Activated naive CD4-positive, alpha-beta T cell treated with anti-CD3 and anti-CD28 coated beads, Interleukin-2, amount 50 U/mL, for 72 hours (primary cell): ENCODE data around the gene METAP1. TPM values are rescaled to one million over a fixed set of nuclear protein-coding genes. Genes with fewer than 3 reads are reported as not detected.
A peak's percentile ranks its signal among the peaks of the same experiment; 100 is the strongest.
"Not testable (repeated sequence)": the region's sequence is repeated elsewhere in the genome, so short reads cannot be mapped to it uniquely, and the experiment has no call there.

Experiments
- ATAC-seq, 2 donors: fragments of 150-1000 bp; cut with Tn5 transposase; 2 replicates each; pipeline ENCODE4 v1.10.0; 2021; ENCODE audit warnings: mild to moderate bottlenecking in 2 of 2, moderate library complexity in 2 of 2
- DNase-seq, 2 donors: peaks; one replicate each; pipeline ENCODE4 v3.0.0; 2021 to 2022; ENCODE audit warnings: low spot score in 2 of 2
- H3K27ac Mint-ChIP-seq, 2 donors: one replicate each; pipeline ENCODE4 v1.8.0; 2022; ENCODE audit warnings: mild to moderate bottlenecking in 2 of 2, mixed read lengths in 2 of 2
- H3K36me3 Mint-ChIP-seq, 2 donors: one replicate each; pipeline ENCODE4 v1.8.0; 2022; ENCODE audit warnings: mixed read lengths in 2 of 2
- H3K9me3 Mint-ChIP-seq, 2 donors: one replicate each; pipeline ENCODE4 v1.8.0; 2022; ENCODE audit warnings: mixed read lengths in 2 of 2
- total RNA-seq, 2 donors: library from RNA; stranded (reverse); gene quantifications; one replicate each; pipeline ENCODE4 v1.2.3, GENCODE V29; 2022

The METAP1 gene
- total RNA-seq, 2 donors from 2014 or later: 71.6 to 80.1 TPM

- no peak for ATAC-seq
- Mint-ChIP-seq H3K27ac (no peak overlapping the region), H3K36me3 (peaks cover 5 to 18% of the 10 kb centered on the region in 2 donors), H3K9me3 (no peaks in the 10 kb centered on the region)
- no peak for DNase-seq
Measured at GRCh38 chr4:99027304-99027703, 31.8 kb downstream of the METAP1 start.

- Mint-ChIP-seq H3K9me3 (no peaks in the 10 kb centered on the region), H3K36me3 (peaks cover 5 to 18% of the 10 kb centered on the region in 2 donors), H3K27ac (no peak overlapping the region)
- no peak for DNase-seq
- ATAC-seq: peak; percentile 58 to 66
Measured at GRCh38 chr4:99028187-99028586, 32.7 kb downstream of the METAP1 start.

DNA sequence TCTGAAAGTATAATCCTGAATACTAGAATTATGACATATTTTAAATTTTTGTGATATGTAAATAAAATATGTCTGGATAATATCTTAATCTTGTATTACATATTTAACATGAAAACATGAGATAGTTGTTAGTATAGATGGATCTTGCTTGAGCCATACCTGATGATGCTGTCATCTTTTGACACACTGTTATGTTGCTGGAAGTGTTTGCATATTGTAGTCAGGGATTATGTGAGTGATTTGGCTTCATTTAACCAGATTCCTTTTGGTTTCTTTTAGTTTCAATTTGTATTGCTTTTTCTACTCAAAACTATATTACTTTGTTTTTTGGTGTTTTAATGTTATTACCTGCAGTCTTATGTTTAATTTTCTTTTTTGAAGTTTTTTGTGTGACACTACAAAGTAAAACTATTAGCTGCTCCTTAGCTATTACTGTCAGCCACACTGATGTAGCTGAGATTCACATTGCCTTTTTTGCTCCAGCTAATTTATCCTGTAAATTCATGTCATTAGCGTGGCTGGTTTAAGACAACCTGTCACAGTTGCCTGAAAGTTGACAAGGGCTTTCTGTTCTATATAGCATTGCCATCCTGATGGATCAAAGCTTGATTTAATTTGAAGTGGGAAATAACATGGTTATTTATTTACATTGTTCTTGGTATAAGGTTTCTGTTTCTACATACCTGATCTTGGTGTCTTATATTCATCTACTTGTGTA is 33.7 kb downstream of the METAP1 start:
- Mint-ChIP-seq H3K9me3 (peaks cover 0 to 4% of the 10 kb centered on the region in 2 donors), H3K36me3 (peaks cover 13 to 25% of the 10 kb centered on the region in 2 donors), H3K27ac (no peak overlapping the region)
- ATAC-seq (peak in 1 of 2 donors; percentile 62), DNase-seq (no peak)

GRCh38 chr4:99029852-99030251 is 34.3 kb downstream of the METAP1 start:
- Mint-ChIP-seq H3K36me3 (peaks cover 17 to 29% of the 10 kb centered on the region in 2 donors), H3K27ac (no peak overlapping the region), H3K9me3 (peaks cover 0 to 5% of the 10 kb centered on the region in 2 donors)
- ATAC-seq: no peak
- no peak for DNase-seq

GRCh38 chr4:99033956-99034355 is 38.4 kb downstream of the METAP1 start:
- H3K36me3 Mint-ChIP-seq: peaks cover 17 to 62% of the 10 kb centered on the region in 2 donors
- H3K27ac Mint-ChIP-seq: peak overlapping the region in 1 of 2 donors; percentile 6
- ATAC-seq: no peak
- DNase-seq: no peak
- peaks cover 0 to 15% of the 10 kb centered on the region in 2 donors for H3K9me3 Mint-ChIP-seq

- ATAC-seq: no peak
- H3K27ac Mint-ChIP-seq: no peak overlapping the region
- no peak for DNase-seq
- peaks cover 13 to 65% of the 10 kb centered on the region in 2 donors for H3K36me3 Mint-ChIP-seq
- H3K9me3 Mint-ChIP-seq: peaks cover 0 to 15% of the 10 kb centered on the region in 2 donors
Measured at GRCh38 chr4:99038213-99038612, 42.7 kb downstream of the METAP1 start.

- Mint-ChIP-seq H3K9me3 (peaks cover 0 to under 1% of the 10 kb centered on the region in 2 donors), H3K36me3 (peaks cover 15 to 42% of the 10 kb centered on the region in 2 donors), H3K27ac (peak overlapping the region; percentile 69 to 85)
- DNase-seq (no peak), ATAC-seq (no peak)
Measured at GRCh38 chr4:99043346-99043745, 47.8 kb downstream of the METAP1 start.

DNA sequence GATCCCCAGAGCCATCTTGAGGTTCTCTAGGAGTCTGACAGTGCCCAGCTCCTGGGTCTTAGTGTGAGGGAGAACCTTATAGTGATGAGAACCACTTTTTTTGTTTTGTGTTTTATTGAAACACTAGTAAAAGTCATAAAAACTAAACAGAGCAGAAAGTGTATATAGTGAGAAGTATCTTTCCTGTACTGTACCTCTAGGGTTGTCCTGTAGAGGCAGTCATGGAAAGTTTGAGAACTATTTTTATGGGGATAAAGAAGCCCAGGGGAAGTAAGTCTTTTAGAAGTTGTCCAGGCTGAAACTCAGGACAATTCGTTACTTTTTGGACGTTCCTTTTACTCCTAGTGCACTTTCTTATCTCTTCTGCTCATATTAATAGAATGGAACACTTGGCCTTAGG is 52.2 kb downstream of the METAP1 start:
- Mint-ChIP-seq H3K36me3 (peaks cover 15 to 44% of the 10 kb centered on the region in 2 donors), H3K27ac (peak overlapping the region; percentile 26 to 79)

GRCh38 chr4:99052902-99053301 is 57.4 kb downstream of the METAP1 start:
- ATAC-seq (peak; percentile 74 to 88), DNase-seq (no peak)
- H3K27ac Mint-ChIP-seq: peak overlapping the region; percentile 65 to 85

More for the DNA sequence above, 52.2 kb downstream of the METAP1 start:
- H3K9me3 Mint-ChIP-seq: no peaks in the 10 kb centered on the region
- ATAC-seq (no peak), DNase-seq (no peak)

DNA sequence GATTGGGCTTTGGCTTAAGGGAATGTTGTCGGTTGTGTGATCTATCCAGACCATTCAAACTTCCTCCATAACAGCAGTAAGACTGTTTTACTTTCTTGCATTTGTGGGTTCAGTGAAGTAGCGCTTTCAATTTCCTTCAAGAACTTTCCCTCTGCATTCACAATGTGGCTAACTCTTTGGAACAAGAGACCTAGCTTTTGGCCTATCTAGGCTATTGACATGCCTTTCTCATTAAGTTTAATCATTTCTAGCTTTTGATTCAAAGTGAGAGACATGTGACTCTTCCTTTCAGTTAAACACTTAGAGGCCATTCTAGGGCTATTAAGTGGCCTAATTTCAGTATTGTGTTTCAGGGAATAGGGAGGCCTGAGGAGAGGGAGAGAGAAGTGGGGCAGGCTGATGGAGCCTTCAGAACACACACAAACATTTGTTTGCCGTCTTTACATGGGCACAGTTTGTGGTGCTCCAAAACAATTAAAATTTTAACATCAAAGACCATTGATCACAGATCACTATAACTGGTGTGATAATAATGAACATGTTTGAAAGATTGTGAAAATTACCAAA is 59.0 kb downstream of the METAP1 start:
- DNase-seq (no peak), ATAC-seq (peak; percentile 40 to 42)
- Mint-ChIP-seq H3K9me3 (no peaks in the 10 kb centered on the region), H3K36me3 (peaks cover 0 to 33% of the 10 kb centered on the region in 2 donors), H3K27ac (peak overlapping the region; percentile 15 to 91)

More at GRCh38 chr4:99052902-99053301, 57.4 kb downstream of the METAP1 start:
- Mint-ChIP-seq H3K9me3 (no peaks in the 10 kb centered on the region), H3K36me3 (peaks cover 0 to 40% of the 10 kb centered on the region in 2 donors)

GRCh38 chr4:99058228-99058627 is 62.7 kb downstream of the METAP1 start:
- peak overlapping the region in 1 of 2 donors; percentile 24 for H3K27ac Mint-ChIP-seq
- DNase-seq (no peak), ATAC-seq (no peak)
- H3K36me3 Mint-ChIP-seq: peaks cover 4 to 13% of the 10 kb centered on the region in 2 donors
- H3K9me3 Mint-ChIP-seq: no peaks in the 10 kb centered on the region

DNA sequence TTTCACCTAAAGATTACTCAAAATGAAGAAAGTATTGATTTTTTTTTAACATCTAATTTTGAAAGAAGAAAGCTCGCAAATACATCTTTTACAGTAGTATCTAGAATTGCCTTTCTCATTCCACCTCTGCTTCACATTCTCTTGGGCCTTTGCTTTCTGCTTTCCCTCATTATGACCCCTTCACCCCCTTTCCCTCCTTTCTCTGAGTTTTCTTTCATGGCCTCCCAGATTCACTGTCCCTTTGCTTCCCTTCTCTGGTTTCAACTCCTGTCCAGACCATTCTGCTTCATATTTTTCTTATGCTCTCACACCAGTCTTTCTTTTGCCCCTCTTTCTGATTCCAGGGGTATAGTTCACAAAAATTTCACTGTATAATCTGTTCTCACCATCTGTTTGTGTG is 64.0 kb downstream of the METAP1 start:
- H3K36me3 Mint-ChIP-seq: peaks cover 4 to 8% of the 10 kb centered on the region in 2 donors

DNA sequence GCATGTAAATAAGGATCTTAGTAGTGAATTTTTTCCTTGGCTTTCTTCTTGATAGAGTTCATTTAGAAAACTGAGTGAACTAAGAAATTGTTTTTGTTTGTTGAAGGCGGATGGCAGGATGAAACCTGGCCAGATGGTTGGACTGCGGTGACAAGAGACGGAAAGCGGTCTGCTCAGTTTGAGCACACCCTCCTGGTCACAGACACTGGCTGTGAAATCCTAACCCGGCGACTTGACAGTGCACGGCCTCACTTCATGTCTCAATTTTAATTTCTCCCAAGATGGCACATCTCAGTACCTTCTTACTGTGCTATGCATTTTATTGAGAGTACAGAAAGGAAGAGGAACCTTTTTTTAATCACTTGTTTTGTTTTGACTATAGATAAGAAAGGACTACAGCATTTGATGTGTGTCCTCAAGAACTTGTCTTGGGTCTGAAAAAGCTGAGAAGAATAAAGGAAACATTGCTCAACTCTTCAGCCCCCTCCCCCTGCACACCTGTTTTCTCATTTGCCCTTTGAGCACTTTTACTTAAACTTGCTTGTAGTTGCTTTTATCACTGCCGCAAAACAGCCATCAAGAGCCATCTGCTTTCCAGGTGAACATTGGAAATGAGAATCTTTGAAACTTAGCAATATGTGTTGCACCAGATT is 65.7 kb downstream of the METAP1 start:
- peak in 1 of 2 donors; percentile 46 for ATAC-seq
- DNase-seq: no peak
- Mint-ChIP-seq H3K27ac (peak overlapping the region in 1 of 2 donors; percentile 3), H3K9me3 (no peaks in the 10 kb centered on the region), H3K36me3 (peaks cover 4 to 17% of the 10 kb centered on the region in 2 donors)

More for the DNA sequence above, 64.0 kb downstream of the METAP1 start:
- DNase-seq (no peak), ATAC-seq (no peak)
- H3K27ac Mint-ChIP-seq: peak overlapping the region in 1 of 2 donors; percentile 18
- H3K9me3 Mint-ChIP-seq: no peaks in the 10 kb centered on the region

DNA sequence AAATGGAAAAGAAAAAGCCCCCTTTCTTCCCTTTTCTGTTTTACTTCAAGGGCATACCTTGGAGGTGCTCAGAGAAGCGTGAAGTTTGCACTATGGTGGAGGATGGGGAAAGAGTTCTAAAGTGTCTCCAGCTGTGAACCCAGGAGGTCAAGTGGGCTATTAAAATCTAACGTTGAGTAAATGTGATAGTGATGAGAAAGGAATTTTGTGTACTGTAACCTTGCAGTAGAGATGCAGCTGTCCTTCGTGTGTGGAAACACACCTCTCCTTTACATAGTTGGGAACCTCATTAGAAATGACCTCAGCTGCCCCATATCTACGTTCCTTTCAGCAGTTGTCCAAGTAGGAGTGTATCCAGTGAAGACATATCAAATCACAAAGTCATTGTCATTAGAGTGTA is 66.6 kb downstream of the METAP1 start:
- DNase-seq (no peak), ATAC-seq (no peak)
- Mint-ChIP-seq H3K27ac (no peak overlapping the region), H3K9me3 (no peaks in the 10 kb centered on the region), H3K36me3 (peaks cover 4 to 20% of the 10 kb centered on the region in 2 donors)

DNA sequence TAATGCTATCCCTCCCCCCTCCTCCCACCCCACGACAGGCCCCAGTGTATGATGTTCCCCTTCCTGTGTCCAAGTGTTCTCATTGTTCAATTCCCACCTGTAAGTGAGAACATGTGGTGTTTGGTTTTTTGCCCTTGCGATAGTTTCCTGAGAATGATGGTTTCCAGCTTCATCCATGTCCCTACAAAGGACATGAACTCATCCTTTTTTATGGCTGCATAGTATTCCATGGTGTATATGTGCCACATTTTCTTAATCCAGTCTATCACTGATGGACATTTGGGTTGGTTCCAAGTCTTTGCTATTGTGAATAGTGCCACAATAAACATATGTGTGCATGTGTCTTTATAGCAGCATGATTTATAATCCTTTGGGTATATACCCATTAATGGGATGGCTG is 70.0 kb downstream of the METAP1 start:
- H3K9me3 Mint-ChIP-seq, ATAC-seq, DNase-seq, H3K27ac Mint-ChIP-seq: not testable (repeated sequence)
- H3K36me3 Mint-ChIP-seq: peaks cover 4 to 20% of the 10 kb centered on the region in 2 donors

DNA sequence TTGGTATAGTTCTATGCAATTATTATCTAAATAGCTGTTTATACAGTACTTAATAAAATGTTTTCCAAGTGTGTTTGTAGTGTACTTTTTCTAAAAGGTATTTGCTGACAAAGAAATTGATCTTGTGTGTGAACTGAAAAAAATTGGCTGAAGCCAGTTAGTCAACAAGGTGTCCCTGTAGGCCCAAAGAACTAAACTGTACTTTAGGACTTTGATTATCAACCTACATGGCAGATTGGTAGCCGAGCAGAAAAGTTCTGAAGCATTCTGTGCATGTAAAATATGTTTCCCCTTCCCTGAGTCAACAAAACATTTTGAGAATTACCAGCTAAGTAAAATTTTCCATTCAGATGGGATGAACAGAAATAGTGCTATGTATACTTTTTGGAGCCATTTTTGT is 72.1 kb downstream of the METAP1 start:
- no peak for DNase-seq
- H3K36me3 Mint-ChIP-seq: peaks cover 0 to 20% of the 10 kb centered on the region in 2 donors
- no peaks in the 10 kb centered on the region for H3K9me3 Mint-ChIP-seq
- no peak for ATAC-seq
- H3K27ac Mint-ChIP-seq: no peak overlapping the region

DNA sequence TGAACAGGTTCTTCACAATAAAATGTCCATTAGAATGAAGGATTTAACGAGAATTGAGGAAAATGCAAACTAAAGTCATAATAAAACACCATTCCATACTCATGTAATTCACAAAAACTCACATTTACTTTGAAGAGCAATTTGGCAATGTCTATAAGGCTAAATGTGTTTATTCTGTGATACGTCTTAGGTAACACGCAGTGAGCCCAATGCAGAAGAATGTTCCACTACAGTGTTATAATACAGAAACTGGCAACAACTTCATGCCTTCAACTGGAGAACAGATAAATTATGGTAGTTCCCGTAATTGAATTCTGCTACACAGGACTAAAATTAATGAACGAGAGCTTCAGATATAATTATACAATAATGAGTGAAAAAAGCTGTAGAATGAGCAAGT is 75.6 kb downstream of the METAP1 start:
- no peaks in the 10 kb centered on the region for H3K9me3 Mint-ChIP-seq
- no peak overlapping the region for H3K27ac Mint-ChIP-seq
- H3K36me3 Mint-ChIP-seq: peaks cover 0 to 17% of the 10 kb centered on the region in 2 donors
- no peak for DNase-seq
- ATAC-seq: no peak
